HG03469 (cell line): ENCODE measurements around the gene CDRT15L2.
"Not testable (repeated sequence)": the region's sequence is repeated elsewhere in the genome, so short reads cannot be mapped to it uniquely, and the experiment has no call there.

Source experiments
- ATAC-seq: cut with Tn5 transposase; IDR thresholded peaks from one replicate; pipeline ENCODE4 v1.9.1; 2021; ENCODE audit warnings: mild to moderate bottlenecking, moderate library complexity, moderate number of reproducible peaks; ENCODE audit not compliant: unreplicated experiment

CDRT15L2 gene

DNA sequence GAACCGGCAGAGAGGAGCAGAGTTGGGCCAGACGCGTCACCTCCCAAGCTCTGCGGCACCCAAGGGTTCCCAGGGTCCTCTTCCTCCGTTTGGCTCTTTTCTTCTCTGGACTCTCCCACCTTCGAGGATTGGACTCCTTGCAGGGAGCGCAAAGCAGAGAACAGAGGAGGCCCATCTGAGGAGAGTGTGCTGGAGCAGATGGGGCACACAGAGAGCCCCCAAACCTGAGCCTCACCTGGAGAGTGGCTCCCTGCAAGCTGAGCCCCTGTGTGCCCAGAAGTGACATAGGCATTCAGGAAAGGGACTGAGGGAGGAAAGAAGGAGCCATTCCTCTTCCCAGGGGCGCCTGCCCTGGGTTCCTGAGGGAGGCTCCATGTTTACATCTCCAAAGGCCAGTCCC, 6.3 kb upstream of the CDRT15L2 start:
- ATAC-seq = not testable (repeated sequence)

DNA sequence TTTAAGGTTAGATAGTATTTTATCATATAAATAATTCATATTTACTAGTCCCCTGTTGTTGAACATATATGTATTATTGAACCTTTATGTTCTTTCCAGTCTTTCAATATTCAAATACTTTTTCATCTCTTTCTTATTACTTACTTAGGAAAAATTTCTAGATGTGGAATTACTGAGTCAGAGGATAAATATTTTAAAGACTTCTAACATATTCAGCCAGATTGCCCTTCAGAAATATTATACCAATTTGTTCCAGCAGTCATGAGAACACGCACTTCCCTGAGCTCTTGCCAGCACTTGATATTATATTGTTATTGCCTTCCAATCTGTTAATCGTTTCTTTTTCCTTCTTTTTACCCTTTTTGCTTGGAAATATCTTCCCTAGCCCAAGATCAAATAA, 4.5 kb upstream of the CDRT15L2 start:
- ATAC-seq = not testable (repeated sequence)

DNA sequence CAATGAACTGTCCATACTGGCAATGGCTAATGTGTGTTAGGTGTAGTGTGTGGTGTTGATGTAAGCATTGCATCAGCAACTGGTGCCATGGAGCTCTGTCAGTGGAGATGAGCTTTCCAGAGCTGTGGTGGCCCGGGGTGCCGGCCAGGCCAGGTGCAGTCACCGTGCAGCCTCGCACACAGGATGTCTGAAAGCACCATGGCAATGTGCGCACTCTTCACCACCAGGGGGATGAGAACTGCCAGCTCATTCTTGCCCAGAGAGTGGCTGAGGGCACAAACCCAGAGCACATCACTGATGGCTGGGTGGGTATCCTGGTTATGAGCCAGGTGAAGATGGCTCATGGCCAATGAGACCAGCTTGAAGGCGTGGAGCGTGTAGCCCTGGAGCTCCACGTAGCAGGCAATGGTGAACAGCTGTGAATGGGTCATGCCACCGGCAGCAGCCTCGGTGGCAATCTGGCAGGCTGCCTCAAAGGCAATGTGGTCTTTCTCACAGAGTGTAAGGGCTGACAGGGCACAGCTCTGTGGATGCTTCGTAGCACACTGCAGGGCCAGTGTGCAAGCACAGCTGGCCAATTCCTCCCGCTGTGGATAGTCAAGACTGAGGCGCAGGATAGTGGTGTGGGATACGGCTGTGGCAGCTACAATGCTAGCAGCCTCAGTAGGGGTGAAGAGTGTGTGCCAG, 4.5 kb downstream of the CDRT15L2 start:
- ATAC-seq = not testable (repeated sequence)

DNA sequence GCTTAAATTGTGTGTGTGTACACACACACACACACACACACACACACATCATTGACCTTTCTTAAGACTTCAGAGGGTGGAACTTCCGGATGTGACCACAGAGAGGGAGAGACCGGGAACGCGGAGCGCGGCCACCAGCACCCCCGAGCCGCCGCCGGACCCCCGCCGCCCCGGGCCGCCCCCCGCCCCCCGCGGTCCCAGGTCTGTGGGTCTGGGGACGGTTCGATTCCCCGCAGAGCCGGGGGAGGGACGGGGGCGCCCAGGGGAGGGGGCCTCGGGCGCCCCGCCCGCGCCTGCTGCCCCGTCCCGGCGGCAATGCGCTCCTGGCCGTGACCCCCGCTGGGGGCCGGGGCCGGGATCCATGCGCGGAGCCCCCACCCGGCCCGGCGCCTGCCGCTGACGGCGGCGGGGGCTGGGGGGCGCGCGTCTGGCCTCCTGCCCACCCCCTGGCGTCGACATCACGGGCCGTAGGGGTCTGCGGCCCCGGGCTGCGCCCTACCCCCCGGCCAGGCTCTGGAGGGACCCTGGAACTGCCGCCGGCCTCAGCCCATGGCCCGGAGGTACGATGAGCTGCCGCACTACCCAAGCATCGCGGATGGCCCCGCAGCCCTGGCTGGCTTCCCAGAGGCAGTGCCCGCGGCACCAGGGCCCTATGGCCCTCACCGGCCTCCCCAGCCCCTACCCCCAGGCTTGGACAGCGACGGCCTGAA, 9.4 kb downstream of the CDRT15L2 start:
- ATAC-seq = not testable (repeated sequence)

DNA sequence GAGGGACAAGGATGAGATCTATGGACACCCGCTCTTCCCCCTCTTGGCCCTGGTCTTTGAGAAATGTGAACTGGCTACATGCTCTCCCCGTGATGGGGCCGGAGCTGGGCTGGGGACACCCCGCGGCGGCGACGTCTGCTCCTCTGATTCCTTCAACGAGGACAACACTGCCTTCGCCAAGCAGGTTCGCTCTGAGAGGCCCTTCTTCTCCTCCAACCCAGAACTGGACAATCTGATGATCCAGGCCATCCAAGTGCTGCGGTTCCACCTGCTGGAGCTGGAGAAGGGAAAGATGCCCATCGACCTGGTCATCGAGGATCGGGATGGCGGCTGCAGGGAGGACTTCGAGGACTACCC, 9.9 kb downstream of the CDRT15L2 start:
- ATAC-seq = not testable (repeated sequence)

DNA sequence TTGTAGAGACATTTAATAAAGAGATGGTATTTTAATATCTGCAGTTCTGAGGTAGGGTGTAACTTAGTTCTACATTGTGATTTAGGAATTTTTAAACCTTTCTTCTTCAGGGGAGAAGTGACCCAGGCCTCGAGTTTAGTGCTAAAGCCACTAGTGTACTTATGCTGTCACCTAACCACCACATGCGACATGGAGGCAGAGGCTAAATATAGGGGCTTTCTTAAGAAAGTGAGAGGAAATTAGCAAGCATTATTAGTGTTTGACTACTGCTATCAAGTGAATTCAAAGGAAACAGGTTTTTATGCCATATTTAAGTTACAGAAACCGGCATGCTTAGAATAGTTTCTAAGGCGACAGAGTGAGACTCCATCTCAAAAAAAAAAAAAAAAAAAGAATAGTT, 11.5 kb downstream of the CDRT15L2 start:
- ATAC-seq = not testable (repeated sequence)

DNA sequence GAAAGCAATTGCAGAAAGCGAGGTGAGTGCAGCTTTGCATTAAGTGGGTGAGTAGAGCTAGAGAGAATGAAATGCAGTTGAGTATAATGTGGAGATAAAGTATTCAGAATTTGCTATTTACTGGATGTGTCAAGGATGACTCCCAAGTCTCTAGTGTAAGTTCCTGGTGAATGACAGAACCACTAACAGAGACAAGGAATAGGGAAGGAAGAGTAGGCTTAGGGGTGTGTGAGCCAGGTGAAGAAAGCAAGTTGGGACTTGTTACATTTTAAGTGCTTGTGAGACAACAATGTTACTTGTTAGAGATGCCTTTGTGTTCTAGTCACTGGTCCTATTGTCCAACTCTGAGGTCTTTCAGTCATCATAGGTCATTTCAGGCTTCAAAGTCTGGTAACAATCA, 26.0 kb downstream of the CDRT15L2 start:
- not testable (repeated sequence) for ATAC-seq

DNA sequence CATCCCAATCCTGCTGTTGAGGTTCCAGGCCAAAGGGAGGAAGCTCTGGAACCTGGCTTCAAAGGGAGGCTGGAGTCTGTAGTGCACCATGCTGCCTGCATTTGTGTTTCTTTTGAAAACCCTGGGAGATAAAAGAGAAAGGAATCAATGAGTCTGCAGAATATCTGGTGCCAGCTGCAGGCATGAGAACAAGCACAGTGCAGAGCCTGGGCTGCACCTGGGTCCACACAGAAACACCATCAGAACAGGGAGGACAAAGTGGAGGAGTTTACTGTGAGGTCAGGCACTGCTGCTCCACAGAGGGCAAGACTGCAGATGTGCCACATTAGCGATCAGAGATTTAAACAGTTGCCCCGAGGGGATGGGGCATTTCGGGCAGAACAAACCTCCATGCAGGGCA, 30.0 kb downstream of the CDRT15L2 start:
- not testable (repeated sequence) for ATAC-seq

DNA sequence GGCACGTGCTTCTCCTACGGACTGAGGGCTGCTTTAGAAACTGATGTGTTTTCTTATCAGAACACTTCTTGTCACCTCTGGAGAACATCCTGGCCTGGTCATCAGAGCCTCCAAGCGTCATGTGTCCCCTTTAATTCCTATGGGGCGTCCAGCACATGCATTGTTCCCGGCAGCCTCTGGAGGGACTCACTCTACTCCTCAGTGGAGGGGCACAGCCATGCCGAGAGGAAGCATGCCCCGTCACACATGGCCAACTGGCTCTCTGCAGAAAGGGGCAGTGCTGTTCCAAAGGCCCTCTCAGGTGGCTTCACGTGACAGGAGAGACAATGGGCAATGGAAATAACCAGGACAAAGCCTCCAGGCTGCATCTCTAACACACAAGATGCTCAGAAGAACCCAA, 31.8 kb downstream of the CDRT15L2 start:
- ATAC-seq = no peak

DNA sequence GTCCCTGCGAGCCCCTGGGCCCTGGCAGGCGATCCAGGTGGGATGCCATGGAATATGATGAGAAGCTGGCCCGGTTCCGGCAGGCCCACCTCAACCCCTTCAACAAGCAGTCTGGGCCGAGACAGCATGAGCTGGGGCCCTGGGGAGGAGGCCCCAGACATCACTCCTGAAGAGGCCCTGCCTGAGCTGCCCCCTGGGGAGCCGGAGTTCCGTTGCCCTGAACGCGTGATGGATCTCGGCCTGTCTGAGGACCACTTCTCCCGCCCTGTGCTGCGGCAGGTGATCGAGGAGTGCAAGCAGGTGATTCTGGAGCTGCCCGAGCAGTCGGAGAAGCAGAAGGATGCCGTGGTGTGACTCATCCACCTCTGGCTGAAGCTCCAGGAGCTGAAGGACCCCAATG, 33.1 kb downstream of the CDRT15L2 start:
- ATAC-seq = no peak

DNA sequence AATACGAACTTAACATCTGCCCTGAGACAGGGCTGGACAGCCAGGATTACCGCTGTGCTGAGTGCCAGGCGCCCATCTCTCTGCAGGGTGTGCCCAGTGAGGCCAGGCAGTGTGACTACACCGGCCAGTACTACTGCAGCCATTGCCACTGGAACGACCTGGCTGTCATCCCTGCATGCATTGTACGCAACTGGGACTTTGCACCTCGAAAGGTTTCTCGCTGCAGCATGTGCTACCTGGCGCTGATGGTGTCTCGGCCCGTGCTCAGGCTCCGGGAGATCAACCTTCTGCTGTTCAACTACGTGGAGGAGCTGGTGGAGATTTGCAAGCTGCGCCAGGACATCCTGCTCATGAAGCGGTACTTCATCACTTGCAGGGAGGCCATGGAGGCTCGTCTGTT, 33.7 kb downstream of the CDRT15L2 start:
- no peak for ATAC-seq

DNA sequence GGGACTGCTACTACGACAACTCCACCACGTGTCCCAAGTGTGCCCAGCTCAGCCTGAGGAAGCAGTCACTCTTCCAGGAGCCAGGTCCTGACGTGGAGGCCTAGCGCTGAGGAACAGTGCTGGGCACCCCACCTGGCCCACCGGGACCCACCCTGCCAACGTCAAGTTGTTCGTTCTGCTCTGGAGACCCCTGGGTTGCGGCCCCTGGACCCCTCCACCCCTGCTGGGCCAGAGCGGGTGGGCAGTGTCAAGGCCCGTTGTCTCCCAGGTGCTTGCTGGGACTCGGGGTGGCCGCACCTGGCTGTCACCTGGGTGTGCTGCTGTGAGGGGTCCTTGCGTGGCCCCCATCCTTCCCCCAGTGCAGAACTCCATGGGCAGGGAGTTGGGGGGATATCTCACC, 34.4 kb downstream of the CDRT15L2 start:
- ATAC-seq = no peak

DNA sequence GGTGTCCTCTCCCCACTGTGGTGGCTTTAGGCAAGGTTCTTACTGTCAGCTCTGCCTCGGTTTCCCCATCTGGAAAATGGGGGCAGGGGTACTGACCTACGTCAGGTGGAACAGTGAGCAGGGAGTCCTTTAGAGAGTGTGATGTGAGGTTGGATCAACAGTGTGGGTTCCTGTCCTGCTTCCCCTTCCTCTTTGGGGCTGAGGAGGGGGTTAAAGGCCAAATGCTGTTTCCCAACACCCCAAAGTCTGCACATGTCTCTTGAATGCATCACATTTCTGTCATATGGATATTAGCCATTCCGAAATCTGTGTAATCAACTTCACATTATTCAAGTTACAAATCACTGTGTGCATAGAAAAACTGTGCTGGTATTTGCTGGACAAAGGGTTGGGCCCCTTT, 35.9 kb downstream of the CDRT15L2 start:
- ATAC-seq = not testable (repeated sequence)
